Ascending aorta (tissue), 2 donors: ENCODE results near the gene IGF2R. TPM values are rescaled to one million over a fixed set of nuclear protein-coding genes. Genes with fewer than 3 reads are reported as not detected.
A peak's percentile ranks its signal among the peaks of the same experiment; 100 is the strongest.
"Not testable (repeated sequence)": the region's sequence is repeated elsewhere in the genome, so short reads cannot be mapped to it uniquely, and the experiment has no call there.

ENCODE experiments used
- DNase-seq, 2 donors: peaks; one replicate each; pipeline ENCODE4 v3.0.0-alpha.2; 2019; ENCODE audit warnings: low spot score in 2 of 2
- H3K27ac ChIP-seq, 2 donors: fragments of 200-600 bp; sonication (generic); one replicate each; pipeline ENCODE4 v1.5.1; 2016 to 2017; ENCODE audit warnings: mild to moderate bottlenecking in 1 of 2
- H3K27me3 ChIP-seq: fragments of 200-600 bp; sonication (generic); one replicate; pipeline ENCODE4 v1.5.1; 2017
- H3K36me3 ChIP-seq, 2 donors: fragments of 200-600 bp; sonication (generic); one replicate each; pipeline ENCODE4 v1.5.1; 2016
- H3K4me1 ChIP-seq, 2 donors: fragments of 200-600 bp; sonication (generic); one replicate each; pipeline ENCODE4 v1.5.1; 2016 to 2017; ENCODE audit warnings: mild to moderate bottlenecking in 1 of 2
- H3K4me3 ChIP-seq, 2 donors: fragments of 200-600 bp; sonication (generic); one replicate each; pipeline ENCODE4 v1.5.1; 2016 to 2017; ENCODE audit warnings: mild to moderate bottlenecking in 1 of 2
- H3K9me3 ChIP-seq, 2 donors: fragments of 200-600 bp; sonication (generic); one replicate each; pipeline ENCODE4 v1.5.1; 2016
- intact Hi-C: fragments of 100-400 bp; cut with DNase I; formaldehyde crosslinking; loops from one replicate; pipeline ENCODE4 v1.15.1; 2023
- total RNA-seq: library from RNA; depleted of rRNA; stranded (reverse); fragments of >200 nt; gene quantifications from one replicate; pipeline ENCODE4 v1.1.0, GENCODE V29; 2016
- TF ChIP-seq, protein P1 (sequence below), 3 experiments: fragments of 200-600 bp in 2 of 3; fragments of 450-650 bp in 1 of 3; sonication (generic) in 2 of 3; IDR thresholded peaks; one replicate each; pipeline ENCODE4 v1.5.1; 2016 to 2019; ENCODE audit warnings: antibody characterized with exemption in 3 of 3, mild to moderate bottlenecking in 1 of 3, moderate library complexity in 1 of 3

IGF2R gene
- total RNA-seq, 1 donor from 2014 or later = 104 TPM

DNA sequence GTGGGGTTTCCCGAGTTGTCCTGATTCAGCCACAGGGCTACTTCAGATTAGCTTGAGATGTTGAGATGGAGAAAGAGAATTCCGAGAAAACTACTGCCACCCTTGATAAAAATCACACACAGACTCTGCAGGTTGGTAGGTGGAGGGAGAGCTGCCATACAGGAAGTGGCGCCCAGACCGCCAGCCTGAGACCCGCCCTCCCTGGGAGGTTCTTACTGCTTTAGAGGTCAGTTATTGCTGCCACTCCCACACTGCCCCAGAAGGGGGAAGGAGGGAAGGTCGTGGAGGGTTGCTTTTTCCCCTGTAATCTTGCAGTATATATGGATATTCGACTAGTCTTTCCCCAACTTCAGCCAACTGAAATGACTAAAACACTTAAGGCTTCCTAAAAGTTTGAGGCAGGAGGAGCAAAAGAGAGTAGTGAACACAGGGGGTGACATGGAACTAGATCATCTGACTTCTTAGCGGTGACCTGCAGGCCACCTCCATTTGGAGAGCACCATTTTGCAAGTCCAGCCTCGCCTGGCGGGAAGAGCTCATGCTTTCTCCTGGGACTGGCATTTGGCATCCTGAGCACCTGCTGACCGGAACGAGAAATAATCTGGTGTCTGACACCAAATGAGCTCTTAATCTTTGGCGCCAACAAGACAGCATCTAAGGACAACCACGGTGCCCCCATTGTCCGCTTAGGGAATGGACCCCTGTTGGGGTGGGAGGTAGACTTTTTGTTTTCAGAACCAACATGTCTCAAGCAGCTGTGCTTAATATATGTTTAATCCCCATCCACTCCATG, 117.0 kb downstream of the IGF2R start:
- H3K4me3 ChIP-seq = no peak overlapping the region
- intact Hi-C loops = loop anchor here (5.0 kb wide), 4 partner anchors 46 to 436 kb away; no protein-coding TSS in a partner anchor
- H3K27ac ChIP-seq = no peak overlapping the region
- H3K27me3 ChIP-seq = no peaks in the 10 kb centered on the region
- H3K36me3 ChIP-seq = peaks cover 48 to 85% of the 10 kb centered on the region in 2 donors
- no peaks in the 10 kb centered on the region for H3K9me3 ChIP-seq
- TF ChIP-seq, protein P1, sequence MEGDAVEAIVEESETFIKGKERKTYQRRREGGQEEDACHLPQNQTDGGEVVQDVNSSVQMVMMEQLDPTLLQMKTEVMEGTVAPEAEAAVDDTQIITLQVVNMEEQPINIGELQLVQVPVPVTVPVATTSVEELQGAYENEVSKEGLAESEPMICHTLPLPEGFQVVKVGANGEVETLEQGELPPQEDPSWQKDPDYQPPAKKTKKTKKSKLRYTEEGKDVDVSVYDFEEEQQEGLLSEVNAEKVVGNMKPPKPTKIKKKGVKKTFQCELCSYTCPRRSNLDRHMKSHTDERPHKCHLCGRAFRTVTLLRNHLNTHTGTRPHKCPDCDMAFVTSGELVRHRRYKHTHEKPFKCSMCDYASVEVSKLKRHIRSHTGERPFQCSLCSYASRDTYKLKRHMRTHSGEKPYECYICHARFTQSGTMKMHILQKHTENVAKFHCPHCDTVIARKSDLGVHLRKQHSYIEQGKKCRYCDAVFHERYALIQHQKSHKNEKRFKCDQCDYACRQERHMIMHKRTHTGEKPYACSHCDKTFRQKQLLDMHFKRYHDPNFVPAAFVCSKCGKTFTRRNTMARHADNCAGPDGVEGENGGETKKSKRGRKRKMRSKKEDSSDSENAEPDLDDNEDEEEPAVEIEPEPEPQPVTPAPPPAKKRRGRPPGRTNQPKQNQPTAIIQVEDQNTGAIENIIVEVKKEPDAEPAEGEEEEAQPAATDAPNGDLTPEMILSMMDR (IDR thresholded peaks at IDR 0.05) = no peak
- no peak for DNase-seq
- H3K4me1 ChIP-seq = peaks cover 4 to 5% of the 10 kb centered on the region in 2 donors

DNA sequence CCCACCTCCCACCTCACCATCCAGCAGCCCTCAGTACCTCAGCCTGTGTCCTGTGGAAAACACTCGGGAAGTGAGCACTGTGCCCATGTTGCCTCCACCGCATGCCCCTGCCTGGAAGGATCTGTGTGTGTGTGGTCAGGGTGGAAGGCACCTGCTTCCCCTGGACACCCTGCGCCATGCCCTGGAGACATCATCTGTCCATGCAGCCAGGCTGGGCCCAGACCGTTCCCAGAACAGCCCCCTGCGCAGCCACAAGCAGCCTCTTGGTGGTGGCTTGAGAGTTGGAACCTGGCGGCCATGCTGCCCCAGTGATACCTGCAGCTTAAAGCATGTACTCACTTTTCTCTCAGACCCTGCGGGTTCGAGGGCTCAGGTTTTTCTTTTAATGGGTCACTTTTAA, 117.9 kb downstream of the IGF2R start:
- Histone ChIP-seq H3K4me1 (peaks cover 4 to 5% of the 10 kb centered on the region in 2 donors), H3K27ac (no peak overlapping the region), H3K27me3 (no peaks in the 10 kb centered on the region), H3K36me3 (peaks cover 44 to 85% of the 10 kb centered on the region in 2 donors), H3K4me3 (no peak overlapping the region), H3K9me3 (no peaks in the 10 kb centered on the region)
- TF ChIP-seq, protein P1 (IDR thresholded peaks at IDR 0.05) = no peak
- no peak for DNase-seq
- intact Hi-C loops = loop anchor here (5.0 kb wide), 4 partner anchors 46 to 436 kb away; no protein-coding TSS in a partner anchor

DNA sequence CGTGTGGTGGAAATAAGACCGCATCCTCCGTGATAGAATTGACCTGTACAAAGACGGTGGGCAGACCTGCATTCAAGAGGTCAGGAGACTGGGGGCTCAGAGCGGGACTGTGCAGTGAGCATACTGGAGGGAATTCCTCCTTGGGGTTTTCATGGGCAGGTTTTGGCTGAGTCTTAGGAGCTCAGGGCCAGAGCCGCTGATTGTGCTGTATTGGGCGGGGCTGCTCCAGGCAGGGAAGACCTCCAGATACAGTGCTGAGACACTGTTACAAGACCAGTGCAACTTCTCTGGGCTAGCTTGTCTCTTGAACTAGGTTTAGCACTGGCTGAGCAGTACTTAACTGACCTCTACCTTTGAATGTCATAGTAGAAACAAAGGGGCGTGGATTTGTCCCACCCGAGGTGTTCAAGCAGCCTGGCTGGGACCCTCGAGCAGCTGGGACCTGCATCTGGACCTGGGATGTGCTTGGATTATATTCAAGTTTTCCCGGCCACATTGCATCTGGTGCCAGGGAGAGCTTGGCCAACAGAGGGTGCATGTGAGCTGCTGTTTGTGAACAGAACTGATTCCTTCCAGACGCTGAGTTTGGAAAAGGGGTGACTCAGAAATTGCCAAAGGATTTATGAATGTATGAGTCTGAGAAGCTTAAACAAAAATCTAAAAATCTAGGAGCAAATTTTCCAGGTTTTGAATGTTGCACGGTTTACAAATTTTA, 119.3 kb downstream of the IGF2R start:
- intact Hi-C loops = loop anchor here (1.0 to 5.0 kb wide), 5 partner anchors 44 to 434 kb away; no protein-coding TSS in a partner anchor
- Histone ChIP-seq H3K4me1 (peaks cover 4 to 5% of the 10 kb centered on the region in 2 donors), H3K27ac (peak overlapping the region in 1 of 2 donors; percentile 68), H3K27me3 (no peaks in the 10 kb centered on the region), H3K9me3 (no peaks in the 10 kb centered on the region), H3K36me3 (peaks cover 42 to 85% of the 10 kb centered on the region in 2 donors), H3K4me3 (no peak overlapping the region)
- DNase-seq = peak in 1 of 2 donors; percentile 89
- TF ChIP-seq, protein P1 (IDR thresholded peaks at IDR 0.05) = peak; percentile 75 to 82 (median 82)

- DNase-seq = no peak
- peak overlapping the region in 1 of 2 donors; percentile 24 for H3K4me3 ChIP-seq
- intact Hi-C loops = loop anchor here (1.0 to 5.0 kb wide), 5 partner anchors 43 to 433 kb away; no protein-coding TSS in a partner anchor
- H3K27ac ChIP-seq = peak overlapping the region; percentile 68 to 70
- no peaks in the 10 kb centered on the region for H3K9me3 ChIP-seq
- peaks cover 47 to 85% of the 10 kb centered on the region in 2 donors for H3K36me3 ChIP-seq
- no peaks in the 10 kb centered on the region for H3K27me3 ChIP-seq
- TF ChIP-seq, protein P1 (IDR thresholded peaks at IDR 0.05) = no peak
- H3K4me1 ChIP-seq = peaks cover 4 to 5% of the 10 kb centered on the region in 2 donors
Observed at GRCh38 chr6:160088784-160089533, 120.1 kb downstream of the IGF2R start.

DNA sequence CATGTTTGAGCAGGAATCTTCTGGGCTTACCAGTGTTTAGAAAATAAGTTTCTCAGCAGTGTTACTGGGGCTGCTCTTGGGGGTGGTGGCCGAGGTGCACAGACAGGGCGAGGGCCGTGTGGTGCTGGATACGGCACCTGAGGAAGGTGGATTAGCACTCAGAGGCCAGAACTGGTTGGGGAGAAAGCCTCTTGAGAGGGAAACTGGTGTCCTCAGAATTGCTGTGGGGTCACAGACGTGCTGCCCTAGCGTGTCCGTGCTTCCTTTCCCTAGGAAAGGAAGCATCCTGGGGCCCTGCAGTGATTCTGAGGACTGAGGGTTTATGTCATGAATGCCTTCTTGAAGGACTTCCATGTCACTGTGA, 120.6 kb downstream of the IGF2R start:
- Histone ChIP-seq H3K36me3 (peaks cover 46 to 84% of the 10 kb centered on the region in 2 donors), H3K4me3 (no peak overlapping the region), H3K27ac (peak overlapping the region; percentile 68 to 70), H3K9me3 (no peaks in the 10 kb centered on the region), H3K4me1 (peaks cover 4 to 5% of the 10 kb centered on the region in 2 donors), H3K27me3 (no peaks in the 10 kb centered on the region)
- no peak for DNase-seq
- intact Hi-C loops = loop anchor here (5.0 kb wide), 4 partner anchors 43 to 433 kb away; no protein-coding TSS in a partner anchor
- TF ChIP-seq, protein P1 (IDR thresholded peaks at IDR 0.05) = no peak

GRCh38 chr6:160090442-160091239, 121.8 kb downstream of the IGF2R start:
- H3K4me3 ChIP-seq, H3K27ac ChIP-seq, H3K9me3 ChIP-seq, DNase-seq, intact Hi-C loops, H3K4me1 ChIP-seq, H3K27me3 ChIP-seq: not testable (repeated sequence)
- peaks cover 41 to 76% of the 10 kb centered on the region in 2 donors for H3K36me3 ChIP-seq

GRCh38 chr6:160092176-160092575, 123.3 kb downstream of the IGF2R start:
- intact Hi-C loops, H3K4me3 ChIP-seq, H3K9me3 ChIP-seq, DNase-seq, H3K27me3 ChIP-seq, H3K4me1 ChIP-seq, H3K27ac ChIP-seq: not testable (repeated sequence)
- peaks cover 47 to 82% of the 10 kb centered on the region in 2 donors for H3K36me3 ChIP-seq
